PC-9 (cell line): ENCODE results near the gene CBFA2T3.

Source experiments
- CTCF ChIP-seq: fragments of 200-600 bp; sonication (generic); conservative IDR thresholded peaks from 2 replicates; pipeline ENCODE4 v1.6.1; 2017; ENCODE audit warnings: mixed run types, antibody characterized with exemption, mild to moderate bottlenecking, moderate library complexity
- EZH2 ChIP-seq: fragments of 200-600 bp; sonication (generic); IDR thresholded peaks from 2 replicates; pipeline ENCODE4 v1.8.0; 2017; ENCODE audit warnings: antibody characterized with exemption, low read depth

GRCh38 chr16:88938119-88938776 is 38.8 kb downstream of the CBFA2T3 start:
- TF ChIP-seq CTCF = no peak
- no peak for TF ChIP-seq EZH2
